ENCODE data around the gene LTBP4. TPM values are rescaled to one million over a fixed set of nuclear protein-coding genes. Genes with fewer than 3 reads are reported as not detected.
"Not testable (repeated sequence)": the region's sequence is repeated elsewhere in the genome, so short reads cannot be mapped to it uniquely, and the experiment has no call there.

Gene LTBP4
- total RNA-seq, 2 donors from 2014 or later, result 28.1 to 59.0 TPM

- peaks cover 3% of the 10 kb centered on the region for H3K36me3 Mint-ChIP-seq
- ATAC-seq (no peak), DNase-seq (ENCODE audit: low spot score) (no peak)
- peak overlapping the region; percentile 89 for H3K4me3 Mint-ChIP-seq
- H3K27ac Mint-ChIP-seq, result peak overlapping the region; percentile 62 to 92
- peaks cover 38 to 44% of the 10 kb centered on the region in 2 donors for H3K4me1 Mint-ChIP-seq (ENCODE audit: low read depth in 2 of 2)
- H3K9me3 Mint-ChIP-seq, result no peaks in the 10 kb centered on the region
- no peaks in the 10 kb centered on the region for H3K27me3 Mint-ChIP-seq
Observed at GRCh38 chr19:40614622-40615411, 13.6 kb downstream of the LTBP4 start.

- H3K9me3 Mint-ChIP-seq, result no peaks in the 10 kb centered on the region
- peaks cover 25 to 36% of the 10 kb centered on the region in 2 donors for H3K4me1 Mint-ChIP-seq (ENCODE audit: low read depth in 2 of 2)
- DNase-seq (ENCODE audit: low spot score), result no peak
- peaks cover 6% of the 10 kb centered on the region for H3K36me3 Mint-ChIP-seq
- H3K27ac Mint-ChIP-seq, result no peak overlapping the region
- ATAC-seq, result no peak
- no peak overlapping the region for H3K4me3 Mint-ChIP-seq
- H3K27me3 Mint-ChIP-seq, result no peaks in the 10 kb centered on the region
Observed at GRCh38 chr19:40616178-40616577, 15.0 kb downstream of the LTBP4 start.

GRCh38 chr19:40616941-40617340, 15.8 kb downstream of the LTBP4 start:
- no peak for DNase-seq (ENCODE audit: low spot score)
- Mint-ChIP-seq H3K36me3 (peaks cover 6% of the 10 kb centered on the region), H3K4me1 (ENCODE audit: low read depth in 2 of 2) (peaks cover 25 to 38% of the 10 kb centered on the region in 2 donors), H3K27ac (no peak overlapping the region), H3K27me3 (no peaks in the 10 kb centered on the region), H3K4me3 (no peak overlapping the region), H3K9me3 (no peaks in the 10 kb centered on the region)
- ATAC-seq, result no peak

GRCh38 chr19:40617961-40618360, 16.8 kb downstream of the LTBP4 start:
- H3K36me3 Mint-ChIP-seq, result peaks cover 6% of the 10 kb centered on the region
- H3K4me3 Mint-ChIP-seq, result no peak overlapping the region
- DNase-seq (ENCODE audit: low spot score), result no peak
- H3K27me3 Mint-ChIP-seq, result no peaks in the 10 kb centered on the region
- H3K9me3 Mint-ChIP-seq, result no peaks in the 10 kb centered on the region
- no peak overlapping the region for H3K27ac Mint-ChIP-seq
- no peak for ATAC-seq
- peaks cover 18 to 30% of the 10 kb centered on the region in 2 donors for H3K4me1 Mint-ChIP-seq (ENCODE audit: low read depth in 2 of 2)

GRCh38 chr19:40619333-40620160, 18.4 kb downstream of the LTBP4 start:
- ATAC-seq (no peak), DNase-seq (ENCODE audit: low spot score) (no peak)
- Mint-ChIP-seq H3K4me3 (no peak overlapping the region), H3K27ac (peak overlapping the region in 1 of 2 donors; percentile 38), H3K36me3 (peaks cover 6% of the 10 kb centered on the region), H3K9me3 (no peaks in the 10 kb centered on the region), H3K4me1 (ENCODE audit: low read depth in 2 of 2) (peaks cover 8 to 18% of the 10 kb centered on the region in 2 donors), H3K27me3 (no peaks in the 10 kb centered on the region)

GRCh38 chr19:40620161-40620485, 19.0 kb downstream of the LTBP4 start:
- Mint-ChIP-seq H3K4me3 (no peak overlapping the region), H3K9me3 (no peaks in the 10 kb centered on the region), H3K27me3 (no peaks in the 10 kb centered on the region), H3K4me1 (ENCODE audit: low read depth in 2 of 2) (peaks cover 8 to 16% of the 10 kb centered on the region in 2 donors), H3K36me3 (peaks cover 12% of the 10 kb centered on the region), H3K27ac (peak overlapping the region in 1 of 2 donors; percentile 38)
- DNase-seq (ENCODE audit: low spot score) (no peak), ATAC-seq (no peak)

- H3K4me3 Mint-ChIP-seq, result no peak overlapping the region
- H3K4me1 Mint-ChIP-seq (ENCODE audit: low read depth in 2 of 2), result peaks cover 15 to 17% of the 10 kb centered on the region in 2 donors
- H3K27ac Mint-ChIP-seq, result no peak overlapping the region
- no peak for DNase-seq (ENCODE audit: low spot score)
- peaks cover 12% of the 10 kb centered on the region for H3K36me3 Mint-ChIP-seq
- ATAC-seq, result no peak
- H3K27me3 Mint-ChIP-seq, result no peaks in the 10 kb centered on the region
- H3K9me3 Mint-ChIP-seq, result no peaks in the 10 kb centered on the region
Observed at GRCh38 chr19:40621283-40621682, 20.1 kb downstream of the LTBP4 start.

- H3K4me3 Mint-ChIP-seq, result no peak overlapping the region
- H3K36me3 Mint-ChIP-seq, result peaks cover 12% of the 10 kb centered on the region
- no peak overlapping the region for H3K27ac Mint-ChIP-seq
- H3K27me3 Mint-ChIP-seq, result no peaks in the 10 kb centered on the region
- ATAC-seq (no peak), DNase-seq (ENCODE audit: low spot score) (no peak)
- H3K4me1 Mint-ChIP-seq (ENCODE audit: low read depth in 2 of 2), result peaks cover 17 to 19% of the 10 kb centered on the region in 2 donors
- H3K9me3 Mint-ChIP-seq, result no peaks in the 10 kb centered on the region
Observed at GRCh38 chr19:40621966-40622772, 21.0 kb downstream of the LTBP4 start.

- peaks cover 18 to 19% of the 10 kb centered on the region in 2 donors for H3K4me1 Mint-ChIP-seq (ENCODE audit: low read depth in 2 of 2)
- no peaks in the 10 kb centered on the region for H3K9me3 Mint-ChIP-seq
- DNase-seq (ENCODE audit: low spot score), result no peak
- H3K36me3 Mint-ChIP-seq, result peaks cover 12% of the 10 kb centered on the region
- H3K27me3 Mint-ChIP-seq, result no peaks in the 10 kb centered on the region
- H3K27ac Mint-ChIP-seq, result no peak overlapping the region
- no peak for ATAC-seq
- no peak overlapping the region for H3K4me3 Mint-ChIP-seq
Observed at GRCh38 chr19:40622773-40623075, 21.6 kb downstream of the LTBP4 start.

GRCh38 chr19:40623403-40624251, 22.5 kb downstream of the LTBP4 start:
- no peak for DNase-seq (ENCODE audit: low spot score)
- H3K9me3 Mint-ChIP-seq, result no peaks in the 10 kb centered on the region
- no peak overlapping the region for H3K4me3 Mint-ChIP-seq
- no peaks in the 10 kb centered on the region for H3K27me3 Mint-ChIP-seq
- peaks cover 18 to 19% of the 10 kb centered on the region in 2 donors for H3K4me1 Mint-ChIP-seq (ENCODE audit: low read depth in 2 of 2)
- H3K27ac Mint-ChIP-seq, result no peak overlapping the region
- H3K36me3 Mint-ChIP-seq, result peaks cover 12% of the 10 kb centered on the region
- ATAC-seq, result peak in 1 of 2 donors; percentile 20

- Mint-ChIP-seq H3K27ac (peak overlapping the region; percentile 29 to 58), H3K4me1 (ENCODE audit: low read depth in 2 of 2) (peaks cover 17 to 19% of the 10 kb centered on the region in 2 donors), H3K36me3 (peaks cover 12% of the 10 kb centered on the region)
- H3K4me3 Mint-ChIP-seq; ATAC-seq; H3K9me3 Mint-ChIP-seq; DNase-seq (ENCODE audit: low spot score); H3K27me3 Mint-ChIP-seq: not testable (repeated sequence)
Observed at GRCh38 chr19:40624369-40625153, 23.4 kb downstream of the LTBP4 start.

GRCh38 chr19:40625406-40626120, 24.4 kb downstream of the LTBP4 start:
- Mint-ChIP-seq H3K4me1 (ENCODE audit: low read depth in 2 of 2) (peaks cover 13 to 19% of the 10 kb centered on the region in 2 donors), H3K9me3 (no peaks in the 10 kb centered on the region), H3K27me3 (no peaks in the 10 kb centered on the region), H3K27ac (peak overlapping the region; percentile 29 to 58), H3K36me3 (peaks cover 12% of the 10 kb centered on the region), H3K4me3 (no peak overlapping the region)
- no peak for DNase-seq (ENCODE audit: low spot score)
- peak; percentile 43 to 54 for ATAC-seq

Data from natural killer cell treated with Interleukin-12 subunit alpha and Interleukin-12 subunit beta and Interleukin-15 and Interleukin-18, amount 100 ng/mL, for 72 hours (primary cell).